DND-41 (cell line): Measurements from ENCODE around the gene MEIOB.

Source experiments
- ATAC-seq: fragments of 200-7000 bp; cut with Tn5 transposase; 3 replicates; pipeline ENCODE4 v1.9.1; 2021; ENCODE audit warnings: low read depth; ENCODE audit not compliant: insufficient read depth
- DNase-seq: peaks from one replicate; pipeline ENCODE4 v3.0.0-alpha.2; 2020
- H2AFZ ChIP-seq: 2 replicates; pipeline ENCODE4 v1.6.0; 2012; ENCODE audit warnings: low read depth, low read length
- H3K27ac ChIP-seq: 2 replicates; pipeline ENCODE4 v1.5.1; 2012; ENCODE audit warnings: low read length, inconsistent platforms
- H3K27me3 ChIP-seq: fragments of 200-600 bp; sonication (generic); 2 replicates; pipeline ENCODE4 v1.6.0; 2012; ENCODE audit warnings: low read length, mild to moderate bottlenecking, inconsistent platforms; ENCODE audit not compliant: insufficient read depth, poor library complexity
- H3K36me3 ChIP-seq: 2 replicates; pipeline ENCODE4 v1.5.1; 2012; ENCODE audit warnings: low read length, inconsistent platforms; ENCODE audit not compliant: insufficient read depth
- H3K4me1 ChIP-seq: 2 replicates; pipeline ENCODE4 v1.5.1; 2012; ENCODE audit warnings: mild to moderate bottlenecking, low read length; ENCODE audit not compliant: insufficient read depth
- H3K4me2 ChIP-seq: 2 replicates; pipeline ENCODE4 v1.6.0; 2012; ENCODE audit warnings: mild to moderate bottlenecking, moderate library complexity, low read length, inconsistent platforms; ENCODE audit not compliant: insufficient read depth
- H3K4me3 ChIP-seq, 2 experiments: fragments of 200-600 bp in 1 of 2; shearing (Covaris generic) in 1 of 2; 2 replicates each; pipeline ENCODE4 v1.5.1; 2012 to 2016; ENCODE audit warnings: inconsistent platforms in 2 of 2, low read length in 2 of 2, mild to moderate bottlenecking in 2 of 2, low read depth in 1 of 2, moderate library complexity in 1 of 2
- H3K79me2 ChIP-seq: 2 replicates; pipeline ENCODE4 v1.6.0; 2012; ENCODE audit warnings: low read length, inconsistent platforms; ENCODE audit not compliant: insufficient read depth
- H3K9ac ChIP-seq: 2 replicates; pipeline ENCODE4 v1.6.0; 2012; ENCODE audit warnings: low read depth, mild to moderate bottlenecking, inconsistent platforms, low read length, moderate library complexity
- H3K9me3 ChIP-seq: 2 replicates; pipeline ENCODE4 v1.5.1; 2012; ENCODE audit warnings: low read length, moderate library complexity, mild to moderate bottlenecking, inconsistent platforms; ENCODE audit not compliant: insufficient read depth, severe bottlenecking
- H4K20me1 ChIP-seq: 2 replicates; pipeline ENCODE4 v1.6.0; 2012; ENCODE audit warnings: low read length; ENCODE audit not compliant: insufficient read depth
- EZH2 ChIP-seq: IDR thresholded peaks from 3 replicates; pipeline ENCODE4 v1.6.1; 2012; ENCODE audit warnings: borderline replicate concordance, low read depth, mild to moderate bottlenecking, moderate library complexity, low read length, inconsistent platforms; ENCODE audit not compliant: severe bottlenecking
- TF ChIP-seq, protein P1 (sequence below): IDR thresholded peaks from 2 replicates; pipeline ENCODE4 v1.5.1; 2012; ENCODE audit warnings: borderline replicate concordance, low read length, moderate library complexity, mild to moderate bottlenecking; ENCODE audit not compliant: poor library complexity, severe bottlenecking; ENCODE audit errors: extremely low read depth

MEIOB gene

DNA sequence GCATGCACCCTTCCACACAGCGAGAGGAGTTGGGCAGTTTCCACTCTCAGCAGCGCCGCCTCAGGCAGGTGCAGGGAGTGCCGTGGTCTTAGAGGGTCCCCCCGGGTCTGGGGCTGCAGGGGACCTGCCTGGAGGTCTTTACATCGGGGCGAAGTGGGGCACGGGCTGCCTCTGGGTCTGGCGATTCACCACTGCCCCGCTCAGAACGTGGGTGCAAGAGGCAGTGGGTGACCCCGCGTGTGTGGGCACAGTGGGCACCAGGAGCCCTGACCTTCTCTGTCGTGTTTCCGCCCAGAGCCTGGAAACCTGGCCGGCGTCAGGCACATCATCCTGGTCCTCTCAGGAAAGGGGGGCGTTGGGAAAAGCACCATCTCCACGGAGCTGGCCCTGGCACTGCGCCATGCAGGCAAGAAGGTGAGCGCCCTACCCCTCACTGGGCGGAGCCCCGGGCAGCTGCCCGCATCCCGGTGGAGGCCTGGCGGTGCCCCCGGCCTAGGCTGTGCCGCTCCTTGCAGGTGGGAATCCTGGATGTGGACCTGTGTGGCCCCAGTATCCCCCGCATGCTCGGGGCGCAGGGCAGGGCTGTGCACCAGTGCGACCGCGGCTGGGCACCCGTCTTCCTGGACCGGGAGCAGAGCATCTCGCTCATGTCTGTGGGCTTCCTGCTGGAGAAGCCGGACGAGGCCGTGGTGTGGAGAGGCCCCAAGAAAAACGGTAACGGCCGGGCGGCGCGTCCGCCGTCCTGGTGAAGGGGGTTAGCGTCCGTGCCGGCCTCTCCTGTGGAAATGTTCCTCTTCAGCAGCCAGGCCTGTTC lies 85.5 kb downstream of the MEIOB start:
- H3K79me2 ChIP-seq = peaks cover 62% of the 10 kb centered on the region
- H2AFZ ChIP-seq = no peak overlapping the region
- peaks cover 69% of the 10 kb centered on the region for H3K36me3 ChIP-seq
- H3K27me3 ChIP-seq = no peaks in the 10 kb centered on the region
- H3K4me3 ChIP-seq = no peak overlapping the region
- no peak overlapping the region for H3K27ac ChIP-seq
- TF ChIP-seq, protein P1, sequence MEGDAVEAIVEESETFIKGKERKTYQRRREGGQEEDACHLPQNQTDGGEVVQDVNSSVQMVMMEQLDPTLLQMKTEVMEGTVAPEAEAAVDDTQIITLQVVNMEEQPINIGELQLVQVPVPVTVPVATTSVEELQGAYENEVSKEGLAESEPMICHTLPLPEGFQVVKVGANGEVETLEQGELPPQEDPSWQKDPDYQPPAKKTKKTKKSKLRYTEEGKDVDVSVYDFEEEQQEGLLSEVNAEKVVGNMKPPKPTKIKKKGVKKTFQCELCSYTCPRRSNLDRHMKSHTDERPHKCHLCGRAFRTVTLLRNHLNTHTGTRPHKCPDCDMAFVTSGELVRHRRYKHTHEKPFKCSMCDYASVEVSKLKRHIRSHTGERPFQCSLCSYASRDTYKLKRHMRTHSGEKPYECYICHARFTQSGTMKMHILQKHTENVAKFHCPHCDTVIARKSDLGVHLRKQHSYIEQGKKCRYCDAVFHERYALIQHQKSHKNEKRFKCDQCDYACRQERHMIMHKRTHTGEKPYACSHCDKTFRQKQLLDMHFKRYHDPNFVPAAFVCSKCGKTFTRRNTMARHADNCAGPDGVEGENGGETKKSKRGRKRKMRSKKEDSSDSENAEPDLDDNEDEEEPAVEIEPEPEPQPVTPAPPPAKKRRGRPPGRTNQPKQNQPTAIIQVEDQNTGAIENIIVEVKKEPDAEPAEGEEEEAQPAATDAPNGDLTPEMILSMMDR = peak; percentile 10
- TF ChIP-seq EZH2 = no peak
- H3K4me2 ChIP-seq = no peak overlapping the region
- H3K9me3 ChIP-seq = no peaks in the 10 kb centered on the region
- no peak for ATAC-seq
- peaks cover 81% of the 10 kb centered on the region for H4K20me1 ChIP-seq
- DNase-seq = no peak
- H3K4me1 ChIP-seq = peaks cover 30% of the 10 kb centered on the region
- H3K9ac ChIP-seq = no peak overlapping the region

DNA sequence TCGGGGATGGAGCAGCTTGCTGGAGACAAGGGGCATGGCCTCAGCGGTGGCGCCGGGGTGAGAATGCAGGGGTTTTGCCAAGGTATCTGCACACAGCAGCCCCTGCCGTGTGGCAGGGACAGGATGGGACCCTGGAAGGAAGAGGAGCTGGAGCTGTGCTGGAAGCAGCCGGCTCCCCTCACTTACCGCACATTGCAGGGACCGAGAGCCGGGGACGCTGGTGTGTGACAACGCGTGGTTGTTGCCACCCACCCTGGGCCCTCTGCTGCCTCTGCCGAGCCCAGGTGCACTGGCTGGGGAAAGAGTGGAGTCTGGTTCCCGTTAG lies 86.2 kb downstream of the MEIOB start:
- Histone ChIP-seq H3K4me2 (no peak overlapping the region), H3K9ac (no peak overlapping the region), H4K20me1 (peaks cover 81% of the 10 kb centered on the region), H3K27me3 (no peaks in the 10 kb centered on the region), H3K36me3 (peaks cover 67% of the 10 kb centered on the region), H3K4me3 (no peak overlapping the region), H2AFZ (no peak overlapping the region), H3K4me1 (peaks cover 36% of the 10 kb centered on the region), H3K79me2 (peaks cover 68% of the 10 kb centered on the region), H3K27ac (no peak overlapping the region), H3K9me3 (no peaks in the 10 kb centered on the region)
- TF ChIP-seq, protein P1 = no peak
- TF ChIP-seq EZH2 = no peak
- DNase-seq (no peak), ATAC-seq (no peak)

DNA sequence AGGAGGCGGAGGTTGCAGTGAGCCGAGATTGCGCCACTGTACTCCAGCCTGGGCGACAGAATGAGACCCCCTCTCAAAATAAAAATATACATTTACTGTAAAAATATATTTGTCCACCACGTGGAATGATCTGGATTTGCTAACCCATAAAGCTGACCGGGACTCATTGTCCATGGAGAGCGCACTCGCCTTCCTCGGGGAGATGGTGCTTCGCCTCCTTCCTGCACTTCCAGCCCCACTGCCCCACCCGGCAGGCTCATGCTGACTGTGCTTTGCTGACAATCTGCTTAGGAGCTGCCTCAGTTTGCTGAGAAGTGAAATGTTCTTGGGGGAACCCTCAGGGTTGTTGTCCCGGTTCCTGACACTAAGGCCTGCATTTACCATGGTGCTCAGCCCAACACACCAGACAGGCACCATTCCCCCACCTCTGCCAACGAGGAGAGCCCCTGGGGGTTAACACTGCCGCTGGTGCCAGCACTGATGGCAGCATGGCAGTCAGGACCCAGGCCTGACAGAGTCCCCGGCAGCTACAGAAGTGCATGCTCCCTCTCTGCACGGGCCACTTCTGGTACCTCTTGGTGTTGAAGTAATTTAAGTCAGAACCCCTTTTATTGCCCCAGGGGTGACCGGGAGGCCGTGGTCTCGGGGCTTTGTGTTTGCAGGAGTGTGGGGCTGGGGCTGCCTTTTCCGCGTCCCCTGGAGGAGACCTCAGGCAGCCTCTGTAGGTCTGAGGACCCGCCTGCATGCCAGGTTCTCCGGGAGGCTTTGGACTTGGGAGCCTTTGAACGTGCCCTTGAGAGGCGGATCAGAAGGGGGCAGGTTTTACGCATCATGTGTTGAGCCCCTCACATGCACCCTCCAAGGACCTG lies 86.8 kb downstream of the MEIOB start:
- no peak for DNase-seq
- no peaks in the 10 kb centered on the region for H3K9me3 ChIP-seq
- H3K27ac ChIP-seq = no peak overlapping the region
- H3K4me3 ChIP-seq = no peak overlapping the region
- H3K9ac ChIP-seq = no peak overlapping the region
- H4K20me1 ChIP-seq = peaks cover 83% of the 10 kb centered on the region
- H3K36me3 ChIP-seq = peaks cover 69% of the 10 kb centered on the region
- peaks cover 40% of the 10 kb centered on the region for H3K4me1 ChIP-seq
- H3K4me2 ChIP-seq = peak overlapping the region; percentile 34; the same call in 1 of the 2 replicates
- no peak for ATAC-seq
- H2AFZ ChIP-seq = no peak overlapping the region
- H3K27me3 ChIP-seq = no peaks in the 10 kb centered on the region
- peaks cover 74% of the 10 kb centered on the region for H3K79me2 ChIP-seq
- TF ChIP-seq, protein P1 = no peak
- TF ChIP-seq EZH2 = no peak
